HG03066 (cell line): Measurements from ENCODE around the gene B4GALNT4.
"Not testable (repeated sequence)": the region's sequence is repeated elsewhere in the genome, so short reads cannot be mapped to it uniquely, and the experiment has no call there.

ENCODE experiments used
- ATAC-seq: cut with Tn5 transposase; IDR thresholded peaks from one replicate; pipeline ENCODE4 v1.9.1; 2021; ENCODE audit warnings: low read depth; ENCODE audit not compliant: unreplicated experiment

B4GALNT4 gene

DNA sequence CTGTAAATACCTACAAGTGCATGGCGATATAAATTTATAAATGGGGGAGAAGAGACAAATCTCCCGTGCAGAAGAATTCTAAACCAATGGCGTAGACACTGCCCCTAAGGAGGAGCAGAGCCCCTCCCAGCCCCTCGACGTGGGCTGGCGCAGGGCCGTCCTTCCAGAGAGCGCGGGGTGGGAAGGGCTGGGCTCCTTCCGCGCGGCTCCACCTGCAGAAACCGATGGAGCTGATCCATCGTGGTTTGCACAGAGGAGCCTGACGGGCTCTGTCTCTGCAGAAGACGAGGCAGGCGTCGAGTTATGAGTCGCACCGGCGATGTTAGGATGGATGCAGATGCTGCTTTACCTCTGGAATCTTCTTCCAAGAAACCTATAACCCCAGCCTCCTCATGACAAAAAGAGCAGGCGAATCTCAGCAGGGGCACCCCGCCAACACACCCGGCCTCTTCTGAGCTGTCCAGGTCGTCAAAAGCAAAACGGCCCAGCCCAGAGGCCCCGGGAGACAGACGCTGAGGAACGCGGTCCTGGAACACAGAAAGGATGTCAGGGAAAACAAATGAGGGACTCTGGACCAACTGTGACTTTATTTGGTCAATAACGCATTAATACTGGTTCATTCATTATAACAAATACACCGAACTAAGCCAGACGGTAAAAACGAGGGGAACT is 11.0 kb upstream of the B4GALNT4 start:
- no peak for ATAC-seq

DNA sequence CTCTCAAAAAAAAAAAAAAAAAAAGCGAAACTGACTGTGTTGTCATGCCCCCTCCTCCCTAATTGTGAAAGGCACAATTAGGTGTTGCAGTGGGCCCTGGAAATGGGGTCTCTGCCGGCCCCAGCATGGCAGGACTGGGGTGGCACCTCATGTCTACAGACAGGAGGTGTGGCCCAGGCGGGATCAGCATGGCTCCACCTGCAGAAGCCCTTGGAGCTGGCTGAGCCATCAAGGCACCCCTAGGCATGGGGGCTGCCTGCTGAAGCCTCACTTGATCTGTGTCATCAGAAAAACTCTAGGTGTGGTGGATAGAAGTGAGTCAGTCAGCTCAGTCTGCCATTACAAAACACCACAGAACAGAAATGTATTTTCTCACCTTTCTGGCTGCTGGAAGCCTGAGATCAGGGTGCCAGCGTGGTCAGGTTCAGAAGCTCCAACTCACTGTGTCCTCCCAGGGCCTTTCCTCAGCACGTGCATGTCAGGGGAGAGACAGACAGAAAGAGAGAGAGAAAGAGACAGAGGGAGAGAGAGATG is 10.1 kb upstream of the B4GALNT4 start:
- ATAC-seq, result no peak

DNA sequence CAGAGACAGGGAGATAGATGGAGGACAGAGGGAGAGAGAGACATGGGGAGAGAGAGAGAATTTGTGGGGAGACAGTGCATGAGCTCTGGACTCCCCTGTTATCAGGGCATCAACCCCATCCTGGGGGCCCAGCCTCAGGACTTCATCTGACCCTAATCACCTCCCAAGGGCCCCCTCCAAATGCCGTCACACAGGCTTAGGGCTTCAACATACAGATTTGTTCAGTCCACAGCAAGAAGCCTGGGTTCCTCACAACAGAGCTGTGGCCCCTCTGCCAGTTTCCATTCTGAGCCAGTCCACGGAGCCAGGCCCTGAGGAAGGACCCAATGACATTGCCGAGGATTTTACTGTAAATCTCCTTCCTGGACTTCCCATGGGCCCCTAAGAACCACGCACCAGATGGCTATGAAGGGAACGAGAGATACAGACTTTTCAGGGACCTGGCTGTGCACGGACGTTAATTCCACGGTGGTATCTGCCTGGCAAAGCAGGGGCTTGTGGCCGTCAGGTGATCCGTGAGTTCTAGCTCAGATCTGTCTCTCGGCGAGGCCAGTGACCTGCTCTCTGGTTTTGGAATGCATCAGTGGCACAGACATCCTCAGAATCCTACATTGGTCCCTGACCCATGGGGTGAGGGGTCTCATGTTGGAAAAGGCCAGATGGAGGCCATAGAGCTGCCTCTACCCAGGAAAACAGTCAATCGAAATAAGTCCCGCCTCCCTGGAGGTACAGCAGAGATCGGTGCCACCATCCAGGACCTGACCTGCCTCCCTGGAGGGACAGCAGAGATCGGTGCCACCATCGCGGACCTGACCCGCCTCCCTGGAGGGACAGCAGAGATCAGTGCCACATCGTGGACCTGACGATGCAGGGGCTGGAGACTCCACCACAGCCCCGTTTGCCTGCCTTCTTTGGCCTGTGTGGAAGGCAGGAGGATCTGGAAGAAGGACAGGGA is 8.7 kb upstream of the B4GALNT4 start:
- ATAC-seq, result no peak

DNA sequence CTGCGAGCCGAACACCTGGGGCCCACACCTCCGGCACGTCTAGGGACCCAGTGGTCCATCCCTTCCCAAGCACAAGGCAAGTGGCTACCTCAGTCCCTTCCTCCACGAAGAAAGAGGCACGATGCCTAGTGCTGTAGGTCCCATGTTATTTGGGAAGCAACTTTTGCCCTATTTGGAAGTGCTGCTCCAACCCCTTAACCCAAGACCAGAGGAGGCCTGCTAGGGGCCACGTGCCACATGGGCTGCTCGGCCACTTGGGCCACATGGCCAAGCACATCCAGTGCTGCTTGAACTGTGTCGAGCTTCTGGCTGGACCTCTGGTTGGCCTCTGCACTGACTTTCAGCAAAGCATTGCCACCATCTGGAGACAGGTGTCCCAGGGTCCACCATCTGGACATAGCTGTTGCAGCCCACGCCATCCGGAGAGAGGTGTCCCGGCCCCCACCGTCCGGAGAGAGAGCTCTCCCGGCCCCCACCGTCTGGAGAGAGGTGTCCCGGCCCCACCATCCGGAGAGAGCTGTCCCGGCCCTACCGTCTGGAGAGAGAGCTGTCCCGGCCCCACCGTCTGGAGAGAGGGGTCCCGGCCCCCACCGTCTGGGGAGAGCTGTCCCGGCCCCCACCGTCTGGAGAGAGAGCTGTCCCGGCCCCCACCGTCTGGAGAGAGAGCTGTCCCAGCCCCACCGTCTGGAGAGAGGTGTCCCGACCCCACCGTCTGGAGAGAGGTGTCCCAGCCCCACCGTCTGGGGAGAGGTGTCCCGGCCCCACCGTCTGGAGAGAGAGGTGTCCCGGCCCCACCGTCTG is 6.5 kb upstream of the B4GALNT4 start:
- no peak for ATAC-seq

DNA sequence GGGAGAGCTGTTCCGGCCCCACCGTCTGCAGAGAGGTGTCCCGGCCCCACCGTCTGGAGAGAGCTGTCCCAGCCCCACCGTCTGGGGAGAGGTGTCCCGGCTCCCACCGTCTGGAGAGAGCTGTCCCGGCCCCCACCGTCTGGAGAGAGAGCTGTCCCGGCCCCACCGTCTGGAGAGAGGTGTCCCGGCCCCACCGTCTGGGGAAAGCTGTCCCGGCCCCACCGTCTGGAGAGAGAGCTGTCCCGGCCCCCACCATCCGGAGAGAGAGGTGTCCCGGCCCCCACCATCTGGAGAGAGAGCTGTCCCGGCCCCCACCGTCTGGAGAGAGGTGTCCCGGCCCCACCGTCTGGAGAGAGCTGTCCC is 5.9 kb upstream of the B4GALNT4 start:
- ATAC-seq, result not testable (repeated sequence)

DNA sequence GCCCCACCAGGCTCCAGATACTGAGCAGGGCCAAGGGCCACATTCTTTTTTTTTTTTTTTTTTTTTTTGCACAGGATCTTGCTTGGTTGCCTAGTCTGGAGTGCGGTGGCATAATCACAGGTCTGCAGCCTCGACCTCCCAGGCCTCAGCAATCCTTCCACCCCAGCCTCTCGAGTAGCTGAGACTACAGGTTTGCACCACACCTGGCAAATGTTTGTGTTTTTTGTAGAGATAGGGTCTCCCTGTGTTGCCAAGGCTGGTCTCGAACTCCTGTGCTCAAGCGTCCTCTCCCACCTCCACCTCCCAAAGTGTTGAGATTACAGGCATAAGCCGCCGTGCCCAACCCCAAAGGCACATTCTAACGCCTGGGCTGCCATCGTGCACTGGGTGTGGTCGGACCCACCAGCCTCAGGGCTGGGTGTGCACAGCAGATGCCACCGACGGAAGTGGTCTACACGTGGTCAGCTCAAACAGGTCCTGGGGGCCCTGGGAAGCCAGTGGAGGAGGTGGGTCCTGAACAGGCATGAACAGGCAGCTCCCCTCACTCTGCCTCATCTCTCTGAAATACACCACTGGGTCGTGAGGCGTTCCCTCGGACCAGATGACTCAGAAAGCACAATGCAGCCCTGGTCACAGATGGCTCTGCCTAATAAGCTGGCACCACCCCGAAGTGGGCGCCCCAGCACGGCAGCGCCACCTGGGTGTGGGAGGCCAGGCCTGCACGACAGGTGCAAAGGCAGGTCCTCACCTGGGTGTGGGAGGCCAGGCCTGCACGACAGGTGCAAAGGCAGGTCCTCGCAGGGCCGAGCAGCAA is 5.1 kb upstream of the B4GALNT4 start:
- no peak for ATAC-seq

DNA sequence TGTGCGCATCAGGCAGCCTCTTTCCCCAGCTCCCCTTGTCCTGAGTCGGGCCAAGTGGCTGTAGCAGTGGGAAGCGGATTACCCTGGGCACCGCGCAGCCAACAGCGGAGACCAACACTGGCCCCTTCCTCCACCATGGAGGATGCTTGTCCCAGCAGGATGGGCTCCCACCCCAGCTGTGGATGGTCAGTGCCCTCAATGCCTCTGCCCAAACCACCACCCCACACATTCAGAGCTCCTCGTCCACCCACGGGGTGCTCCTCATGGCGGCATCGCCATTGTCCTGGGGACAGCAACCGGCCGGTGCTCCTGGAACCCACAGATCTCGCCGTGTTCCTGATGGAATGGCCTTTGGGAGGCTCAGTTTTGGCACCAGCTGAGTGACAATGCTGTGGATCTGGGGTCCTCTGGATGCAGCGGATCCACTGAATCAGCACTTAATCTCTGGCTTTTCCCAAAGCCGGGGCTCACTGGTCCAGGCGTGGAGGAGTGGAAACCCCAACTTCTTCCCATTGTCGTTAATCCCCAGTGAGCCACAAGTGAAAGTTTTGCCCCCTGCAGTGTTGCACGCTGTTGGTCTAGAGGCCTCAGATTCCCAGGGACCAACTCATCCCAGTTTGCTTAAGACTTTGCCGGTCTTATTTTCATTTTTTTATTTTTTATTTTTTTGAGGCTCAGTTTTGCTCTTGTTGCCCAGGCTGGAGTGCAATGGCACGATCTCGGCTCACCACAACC is 4.1 kb upstream of the B4GALNT4 start:
- no peak for ATAC-seq

DNA sequence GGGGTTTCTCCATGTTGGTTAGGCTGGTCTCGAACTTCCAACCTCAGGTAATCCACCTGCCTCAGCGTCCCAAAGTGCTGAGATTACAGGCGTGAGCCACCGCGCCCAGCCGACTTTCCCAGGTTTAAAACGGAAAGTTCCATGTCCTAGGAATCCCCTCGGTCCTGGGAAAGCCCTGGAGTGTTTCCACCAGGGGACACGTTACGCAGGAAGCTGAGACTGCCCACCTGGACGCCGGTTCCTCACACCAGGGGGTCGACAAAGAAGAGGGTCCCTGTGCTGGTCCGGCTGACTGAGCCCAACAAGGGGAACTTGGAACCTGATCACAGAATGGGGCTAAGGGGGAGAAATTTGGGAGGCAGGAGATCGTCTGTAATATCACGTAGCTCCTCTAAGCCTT is 3.5 kb upstream of the B4GALNT4 start:
- ATAC-seq, result no peak

DNA sequence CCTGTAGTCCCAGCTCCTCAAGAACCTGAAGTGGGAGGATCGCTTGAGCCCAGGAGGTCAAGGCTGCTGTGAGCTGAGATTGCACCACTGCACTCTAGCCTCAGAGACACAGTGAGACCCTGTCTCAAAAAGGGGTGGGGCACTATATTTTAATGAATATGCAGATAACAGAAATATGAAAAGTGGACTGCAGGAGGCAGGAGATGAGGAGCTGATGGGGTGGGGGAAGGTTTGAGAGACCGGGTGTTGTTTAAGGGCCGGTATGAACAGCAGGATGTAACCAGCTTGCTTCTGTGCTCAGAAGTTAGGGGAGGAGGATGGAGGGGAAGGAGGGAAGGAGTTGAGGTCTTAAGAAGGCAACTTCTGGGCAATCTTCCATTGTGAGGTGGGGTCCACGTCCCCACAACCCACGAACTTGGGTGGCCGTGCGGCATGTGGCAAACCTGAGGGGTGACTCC is 1.3 kb upstream of the B4GALNT4 start:
- no peak for ATAC-seq

DNA sequence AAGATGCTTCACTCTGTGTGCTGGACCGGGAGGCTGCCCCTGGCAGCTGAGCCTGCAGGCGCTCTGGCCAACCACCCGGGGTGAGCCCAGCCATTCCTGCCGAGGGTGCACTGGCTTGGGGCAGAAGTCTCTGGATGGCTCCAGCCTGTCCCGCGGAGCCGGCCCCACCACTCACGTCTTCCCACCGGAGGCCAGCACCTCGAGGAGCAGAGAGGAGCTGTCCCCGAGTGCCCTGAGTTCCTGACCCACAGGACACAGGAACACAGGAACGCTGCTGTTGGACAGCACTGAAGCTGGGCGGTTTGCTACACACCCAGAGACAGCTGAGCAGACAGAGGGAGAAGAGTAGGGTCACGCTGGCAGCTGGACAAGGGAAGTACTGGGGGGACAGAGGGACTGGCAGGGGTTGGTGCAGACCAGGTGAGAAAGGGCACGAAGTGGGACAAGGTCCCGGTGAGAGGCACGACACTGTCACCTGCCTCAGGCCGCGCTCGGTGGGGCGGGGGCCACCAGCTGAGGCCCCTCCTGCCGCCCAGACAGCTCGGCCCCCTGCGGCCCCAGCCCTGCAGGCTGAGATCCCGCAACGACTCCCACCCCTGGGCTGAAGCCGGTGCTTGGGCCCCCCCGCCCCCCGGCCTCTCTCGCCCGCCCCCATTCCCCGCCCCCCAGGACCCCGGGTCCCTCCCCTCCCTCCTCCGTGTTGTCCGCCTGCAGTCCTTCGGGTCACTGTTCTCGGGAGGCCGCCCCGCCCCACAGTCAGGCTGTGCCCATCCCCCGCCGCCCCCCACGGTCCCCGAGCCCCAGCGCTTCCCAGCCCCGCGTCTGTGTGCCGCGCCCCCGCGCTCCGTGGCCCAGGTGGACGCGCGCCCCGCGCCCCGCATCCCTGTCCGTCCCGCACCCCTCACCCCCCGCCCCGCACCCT is 624 bp upstream of the B4GALNT4 start:
- no peak for ATAC-seq

DNA sequence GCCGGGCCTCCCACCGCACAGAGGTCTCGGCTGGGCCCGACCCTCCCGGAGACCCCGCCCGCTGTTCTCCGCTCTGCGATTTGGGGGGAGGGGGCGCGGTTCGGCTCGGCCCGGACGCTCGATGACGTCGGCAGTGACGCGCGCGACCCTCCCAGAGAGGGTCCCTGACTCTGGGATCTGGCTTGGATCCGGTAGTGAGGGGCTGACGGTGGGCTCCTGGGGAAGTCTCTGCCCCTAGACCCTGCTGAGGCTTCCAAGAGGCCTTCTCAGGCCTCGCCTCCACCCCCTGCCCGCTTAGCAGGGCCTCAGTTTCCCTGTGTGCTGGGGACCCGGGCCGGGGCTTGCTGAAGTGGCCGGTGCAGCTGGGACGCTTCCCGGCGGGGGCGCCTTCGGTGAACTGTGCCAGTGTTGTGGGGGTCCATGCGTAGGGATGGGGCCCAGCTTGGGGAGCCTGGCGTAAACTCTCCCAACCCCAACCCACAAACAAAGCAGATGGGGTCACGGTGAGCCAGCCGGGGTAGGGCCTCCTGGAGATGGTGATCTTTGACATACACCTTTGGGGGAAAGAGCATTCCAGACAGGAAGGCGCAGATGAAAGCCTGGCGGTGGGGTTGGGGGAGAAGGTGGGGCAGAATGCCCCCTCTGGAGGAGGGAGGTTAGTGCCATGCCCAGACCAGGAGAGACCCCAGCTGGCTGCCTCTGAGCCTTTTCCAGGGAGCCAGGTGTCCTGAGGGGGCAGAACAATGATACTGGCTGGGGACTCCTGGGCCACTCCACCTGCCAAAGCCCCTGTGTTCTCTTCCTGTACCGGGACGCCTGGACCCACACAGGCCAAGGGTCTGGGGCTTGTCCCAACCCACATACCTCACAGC is 1.0 kb downstream of the B4GALNT4 start:
- ATAC-seq, result no peak

DNA sequence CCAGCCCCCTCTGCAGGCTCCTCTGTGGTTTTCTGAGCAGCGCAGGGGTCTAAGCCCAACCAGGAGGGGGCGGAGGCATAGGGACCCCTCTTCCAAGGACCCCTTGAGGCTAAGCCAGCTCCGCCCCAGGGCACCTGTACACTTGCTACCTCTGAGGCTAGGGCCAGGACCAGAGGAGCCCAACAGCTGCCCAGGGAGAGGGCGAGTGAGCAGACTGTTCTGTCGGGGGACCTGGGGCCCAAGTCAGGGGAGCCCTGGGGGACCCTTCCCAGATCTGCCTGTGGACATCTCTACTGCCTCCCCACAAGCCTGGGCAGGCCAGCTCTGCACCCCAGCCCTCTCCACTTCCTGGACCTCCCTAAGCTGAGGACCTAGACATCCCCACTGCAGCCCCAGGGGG is 1.8 kb downstream of the B4GALNT4 start:
- ATAC-seq, result no peak

DNA sequence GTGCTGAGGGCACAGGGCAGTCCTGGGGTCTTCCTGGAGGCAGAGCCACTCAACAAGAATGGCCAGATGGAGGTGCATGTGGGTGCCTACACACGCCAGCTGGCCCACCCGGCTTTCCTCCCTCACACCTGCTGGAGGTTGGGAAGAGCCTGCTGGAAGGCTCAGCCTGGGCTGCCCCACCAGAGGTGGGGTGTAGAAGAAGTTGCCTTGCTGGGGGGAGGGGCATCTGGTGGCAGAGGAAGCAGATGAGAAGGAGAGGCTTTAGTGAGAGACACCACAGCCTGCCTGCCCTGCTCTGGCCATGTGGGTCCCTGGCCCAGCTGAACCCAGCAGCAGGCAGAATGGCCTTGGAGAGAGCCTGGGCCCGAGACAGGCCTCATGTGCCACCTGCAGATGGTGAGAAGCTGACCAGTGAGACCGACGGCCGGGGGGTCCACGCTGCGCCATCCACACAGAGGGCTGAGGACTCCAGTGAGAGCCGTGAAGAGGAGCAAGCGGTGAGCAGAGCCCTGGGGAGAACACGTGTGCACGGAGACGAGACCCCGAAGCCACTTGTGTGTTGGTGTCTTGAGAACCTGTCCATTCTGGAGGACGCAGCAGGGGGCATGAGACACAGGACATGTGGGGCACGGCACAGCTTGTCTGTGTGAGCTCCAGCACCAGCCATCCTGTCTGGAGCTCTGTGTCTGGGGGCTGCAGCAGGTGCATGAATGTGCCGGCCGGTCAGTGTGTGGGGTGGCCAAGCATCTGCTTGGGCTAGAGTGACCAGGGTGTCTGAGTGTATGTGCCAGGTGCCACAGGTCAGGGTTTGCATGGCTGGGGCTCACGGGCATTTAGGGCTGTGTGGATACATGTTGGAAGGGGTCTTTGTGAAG is 2.7 kb downstream of the B4GALNT4 start:
- no peak for ATAC-seq

DNA sequence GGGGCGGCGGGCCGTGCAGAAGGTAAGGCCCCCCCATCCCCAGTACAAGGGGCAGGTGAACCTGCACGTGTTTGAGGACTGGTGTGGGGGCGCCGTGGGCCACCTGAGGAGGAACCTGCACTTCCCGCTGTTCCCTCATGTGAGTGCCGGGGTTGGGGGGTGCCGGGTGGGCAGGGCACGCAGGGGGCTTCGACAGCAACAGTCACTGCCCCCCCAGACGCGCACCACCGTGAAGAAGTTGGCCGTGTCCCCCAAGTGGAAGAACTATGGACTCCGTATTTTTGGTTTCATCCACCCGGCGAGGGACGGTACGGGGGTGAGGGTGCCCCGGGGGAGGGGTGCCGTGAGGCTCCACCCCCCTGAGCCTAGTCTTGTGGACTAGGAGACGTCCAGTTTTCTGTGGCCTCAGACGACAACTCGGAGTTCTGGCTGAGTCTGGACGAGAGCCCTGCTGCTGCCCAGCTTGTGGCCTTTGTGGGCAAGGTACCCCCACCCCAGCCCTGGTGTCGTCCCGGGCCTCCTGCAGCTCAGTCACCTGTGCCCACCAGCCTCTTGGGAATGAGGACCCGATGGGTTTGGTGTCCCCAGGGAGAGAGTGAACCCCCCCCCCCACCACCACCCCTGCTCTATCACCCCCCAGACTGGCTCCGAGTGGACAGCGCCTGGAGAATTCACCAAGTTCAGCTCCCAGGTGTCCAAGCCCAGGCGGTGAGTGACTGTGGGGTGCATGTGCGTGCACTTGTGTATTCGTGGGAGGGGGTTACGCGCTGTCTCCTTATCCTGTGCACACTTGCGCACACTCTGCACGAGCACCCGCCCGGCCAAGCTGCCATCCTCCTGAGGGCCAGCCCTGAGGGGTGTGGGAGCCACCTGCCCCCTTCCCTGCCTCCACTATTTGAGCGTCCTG is 3.8 kb downstream of the B4GALNT4 start:
- ATAC-seq, result no peak
